Ishikawa (cell line): ENCODE results near the gene PRDM11.

Experiments
- CREB1 ChIP-seq: IDR thresholded peaks from 2 replicates; pipeline ENCODE4 v1.6.1; 2012; ENCODE audit warnings: low read depth
- EP300 ChIP-seq: IDR thresholded peaks from 2 replicates; pipeline ENCODE4 v1.6.1; 2012; ENCODE audit warnings: borderline replicate concordance
- RAD21 ChIP-seq: IDR thresholded peaks from 2 replicates; pipeline ENCODE4 v1.6.1; 2012; ENCODE audit warnings: low read depth
- REST ChIP-seq: IDR thresholded peaks from 2 replicates; pipeline ENCODE4 v1.6.1; 2012; ENCODE audit warnings: low read depth, mild to moderate bottlenecking
- TAF1 ChIP-seq: IDR thresholded peaks from 2 replicates; pipeline ENCODE4 v1.6.1; 2012; ENCODE audit warnings: low read depth, mild to moderate bottlenecking
- USF1 ChIP-seq: IDR thresholded peaks from 2 replicates; pipeline ENCODE4 v1.6.1; 2012
- YY1 ChIP-seq: IDR thresholded peaks from 2 replicates; pipeline ENCODE4 v1.6.1; 2012; ENCODE audit warnings: low read depth

GRCh38 chr11:45154276-45154675 is 7.8 kb downstream of the PRDM11 start:
- TF ChIP-seq TAF1 (no peak), CREB1 (no peak), RAD21 (no peak), REST (no peak), YY1 (no peak), EP300 (no peak), USF1 (no peak)
